Esophagus muscularis mucosa (tissue), 3 donors: ENCODE measurements around the gene MMD.

Source experiments
- CTCF ChIP-seq, 3 experiments: fragments of 200-600 bp in 2 of 3; fragments of 450-650 bp in 1 of 3; sonication (generic) in 2 of 3; IDR thresholded peaks; one replicate each; pipeline ENCODE4 v1.5.1; 2017 to 2019; ENCODE audit warnings: antibody characterized with exemption in 3 of 3, mild to moderate bottlenecking in 2 of 3, moderate library complexity in 1 of 3
- POLR2A ChIP-seq: fragments of 450-650 bp; IDR thresholded peaks from one replicate; pipeline ENCODE4 v1.6.1; 2017; ENCODE audit warnings: antibody characterized with exemption, moderate library complexity, mild to moderate bottlenecking, low read depth
- POLR2AphosphoS5 ChIP-seq, 2 donors: sonication (generic); formaldehyde crosslinking; IDR thresholded peaks; one replicate each; pipeline ENCODE4 v1.6.1; 2017; ENCODE audit warnings: antibody characterized with exemption in 2 of 2

DNA sequence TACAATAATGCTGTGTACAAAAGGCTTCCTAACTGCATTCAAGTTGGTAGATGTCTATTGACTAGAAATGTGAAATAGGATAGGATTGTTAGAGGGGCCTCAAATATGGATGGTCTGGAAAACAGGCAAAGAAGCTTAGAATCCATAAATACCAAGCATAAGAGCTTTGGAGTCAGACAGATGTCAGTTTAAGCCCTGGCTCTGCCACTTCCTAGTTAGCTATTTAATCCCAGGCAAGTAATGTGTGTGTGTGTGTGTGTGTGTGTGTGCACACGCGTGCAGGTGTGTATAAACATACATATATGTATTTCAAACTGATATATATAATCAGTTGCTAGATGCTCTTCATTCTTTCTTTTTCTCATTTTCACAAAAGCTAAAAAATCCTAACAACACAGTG is 66.7 kb downstream of the MMD start:
- no peak for TF ChIP-seq POLR2A
- TF ChIP-seq CTCF (IDR thresholded peaks at IDR 0.05): no peak
- TF ChIP-seq POLR2AphosphoS5 (IDR thresholded peaks at IDR 0.05): no peak
